GM11168 (cell line): ENCODE data around the gene KCNK15.
"Not testable (repeated sequence)": the region's sequence is repeated elsewhere in the genome, so short reads cannot be mapped to it uniquely, and the experiment has no call there.

Source experiments
- in situ Hi-C: fragments of 300-500 bp; cut with MboI; formaldehyde crosslinking; loops from one replicate; pipeline ENCODE4 v1.12.0; 2022; ENCODE audit warnings: low sequenced_read_pairs; ENCODE audit not compliant: unreplicated experiment

Gene KCNK15

DNA sequence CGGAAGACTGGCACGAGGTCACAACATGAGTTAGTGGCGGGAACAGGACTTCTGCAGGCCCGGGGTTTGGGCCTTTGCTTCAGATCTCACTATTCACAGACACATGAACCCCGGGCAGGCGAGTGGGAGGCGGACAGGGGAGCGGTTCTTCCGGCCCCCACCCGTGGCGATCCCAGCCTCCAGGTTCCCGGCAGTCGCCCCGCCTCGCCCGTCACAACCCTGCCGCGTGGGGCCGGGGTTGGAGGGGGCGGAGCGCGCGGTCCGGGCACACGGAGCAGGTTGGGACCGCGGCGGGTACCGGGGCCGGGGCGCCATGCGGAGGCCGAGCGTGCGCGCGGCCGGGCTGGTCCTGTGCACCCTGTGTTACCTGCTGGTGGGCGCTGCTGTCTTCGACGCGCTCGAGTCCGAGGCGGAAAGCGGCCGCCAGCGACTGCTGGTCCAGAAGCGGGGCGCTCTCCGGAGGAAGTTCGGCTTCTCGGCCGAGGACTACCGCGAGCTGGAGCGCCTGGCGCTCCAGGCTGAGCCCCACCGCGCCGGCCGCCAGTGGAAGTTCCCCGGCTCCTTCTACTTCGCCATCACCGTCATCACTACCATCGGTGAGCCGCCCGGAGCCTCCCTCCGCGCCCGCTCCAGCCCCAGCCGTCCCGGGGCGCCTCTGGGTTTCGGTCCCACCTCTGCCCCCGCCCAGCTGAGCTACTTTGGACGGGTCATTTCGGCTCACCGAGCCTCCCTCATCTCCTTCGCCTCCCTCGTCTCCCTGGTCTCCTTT, at the start of gene KCNK15:
TSS of gene KCNK15 (plus strand) at position 268 of the 769 bp plus-strand sequence. CDS start at position 314, 46 bp downstream.
- in situ Hi-C loops, result loop anchor here (10.0 kb wide), 1 partner anchor 119 kb away; no protein-coding TSS in a partner anchor

DNA sequence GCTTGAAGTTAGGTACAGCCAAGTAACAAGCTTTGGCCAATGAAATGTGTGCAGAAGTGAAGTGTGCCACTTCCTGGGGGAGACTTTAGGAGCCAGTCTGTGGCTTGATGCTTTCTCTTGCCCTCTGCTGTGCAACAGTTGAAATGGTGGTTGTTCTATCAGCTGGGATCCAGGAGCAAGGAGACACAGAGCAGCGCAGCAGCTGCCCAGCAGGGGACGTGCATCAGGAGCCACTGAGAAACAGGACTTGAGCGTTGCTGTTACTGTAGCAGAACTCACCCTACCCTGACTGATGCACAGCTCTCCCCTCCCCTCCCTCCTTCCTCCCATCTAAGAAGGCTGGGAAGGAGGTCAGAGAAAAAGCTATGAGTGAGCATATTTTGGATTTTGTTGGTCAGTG, 49.4 kb upstream of the KCNK15 start:
- in situ Hi-C loops, result no loop called here

DNA sequence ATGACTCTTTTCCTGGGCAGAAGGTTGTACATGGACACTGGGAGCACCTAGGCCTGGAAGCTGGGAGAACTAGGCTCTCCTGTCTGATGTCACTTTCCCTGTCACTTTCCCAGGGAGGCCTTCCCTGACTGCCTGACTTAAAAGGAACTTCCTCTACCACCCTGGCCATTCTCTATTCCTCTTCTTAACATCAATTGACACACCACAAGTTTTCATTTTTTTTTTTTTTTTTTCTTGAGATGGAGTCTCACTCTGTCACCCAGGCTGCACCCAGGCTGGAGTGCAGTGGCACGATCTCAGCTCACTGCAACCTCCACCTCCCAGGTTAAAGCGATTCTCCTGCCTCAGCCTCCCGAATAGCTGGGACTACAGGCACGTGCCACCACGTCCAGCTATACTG, 48.6 kb upstream of the KCNK15 start:
- in situ Hi-C loops, result not testable (repeated sequence)

DNA sequence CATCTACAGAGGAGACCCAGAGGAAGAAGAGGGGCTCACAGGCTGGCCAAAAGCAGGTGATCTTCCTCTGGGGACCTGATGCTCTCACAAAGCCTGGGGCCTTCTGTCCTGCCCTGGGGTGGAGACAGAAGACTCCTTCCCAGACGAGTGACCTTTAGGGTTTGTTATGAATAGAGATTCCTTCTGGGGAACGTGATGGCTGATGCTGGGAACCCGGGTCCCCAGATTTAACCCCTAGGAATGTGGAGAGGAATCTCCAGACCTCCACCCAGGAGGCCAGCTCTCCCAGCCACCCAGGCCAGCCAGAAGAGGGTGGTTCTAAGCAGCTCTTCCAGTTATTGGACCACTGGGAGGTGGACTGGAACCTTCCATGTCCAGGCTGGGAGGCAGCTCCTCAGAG, 47.3 kb upstream of the KCNK15 start:
- in situ Hi-C loops, result no loop called here

DNA sequence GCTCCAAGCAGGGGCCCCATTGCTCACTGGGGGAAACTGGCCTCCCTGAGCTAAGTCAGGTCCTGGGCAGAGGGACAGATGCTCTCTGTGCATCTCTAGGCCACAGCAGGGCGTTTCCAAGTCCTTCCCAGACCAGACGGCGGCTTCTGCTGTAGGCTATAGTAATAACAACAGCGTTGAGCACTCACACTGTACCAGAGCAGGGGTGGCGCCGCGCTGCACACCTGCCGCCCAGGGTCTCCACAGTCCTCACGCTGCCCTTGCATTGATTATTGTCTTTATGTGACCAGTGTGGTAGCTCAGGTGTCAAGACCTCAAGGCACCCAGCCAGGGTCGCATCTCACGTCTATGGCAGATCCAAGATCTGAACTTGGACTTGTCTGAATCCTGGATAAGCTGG, 45.4 kb upstream of the KCNK15 start:
- in situ Hi-C loops, result no loop called here

DNA sequence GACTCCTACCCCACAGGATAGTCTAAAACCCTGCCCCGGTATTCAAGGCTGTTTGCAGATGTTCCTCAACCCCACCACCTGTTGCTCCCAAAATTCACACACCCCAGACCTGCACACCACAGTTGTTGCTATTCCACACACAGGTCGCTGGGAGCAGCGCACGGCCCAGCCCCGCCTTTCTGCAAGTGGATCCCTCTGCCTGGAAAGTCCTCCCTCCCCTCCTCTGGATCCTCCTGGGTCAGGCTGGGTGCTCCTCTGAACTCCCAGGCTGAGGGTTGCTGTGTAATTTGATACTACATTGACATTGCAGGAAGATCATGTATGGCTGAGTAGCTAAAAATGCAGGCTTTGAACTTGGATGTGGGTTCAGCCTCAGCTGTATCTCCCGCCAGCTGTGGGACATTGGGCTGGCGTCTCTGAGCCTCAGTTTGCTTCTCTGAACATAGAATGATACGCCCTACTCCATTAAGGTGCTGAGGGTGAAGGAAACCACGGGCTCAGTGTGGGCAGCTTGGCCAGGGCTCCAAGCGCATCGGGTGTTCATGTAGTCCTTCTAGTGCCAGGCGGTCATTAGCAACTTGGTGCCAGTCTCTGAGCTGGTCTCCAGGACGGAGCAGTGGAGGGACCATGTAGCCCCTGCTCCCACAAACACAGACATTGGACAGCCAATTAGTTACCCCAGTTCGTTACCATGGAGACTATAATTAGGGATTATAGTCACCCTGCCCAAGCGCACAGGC, 44.4 kb upstream of the KCNK15 start:
- in situ Hi-C loops, result no loop called here

DNA sequence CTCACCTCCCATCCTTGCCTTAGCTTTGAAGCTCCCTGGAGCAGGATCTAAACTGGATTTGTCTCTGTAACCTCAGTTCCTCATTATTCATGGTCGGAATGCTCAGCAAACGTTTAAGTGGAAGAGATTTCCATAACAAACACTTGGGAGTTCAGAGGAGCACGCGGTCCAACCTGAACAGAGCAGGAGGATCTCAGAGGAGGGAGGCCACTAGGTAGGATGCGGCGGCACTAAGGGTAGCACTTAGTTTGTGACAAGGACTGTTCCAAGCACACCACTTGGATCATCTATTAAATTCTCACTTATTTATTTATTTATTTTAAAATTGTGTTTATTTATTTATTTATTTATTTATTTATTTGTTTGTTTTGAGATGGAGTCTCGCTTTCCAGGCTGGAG, 43.8 kb upstream of the KCNK15 start:
- in situ Hi-C loops, result no loop called here

DNA sequence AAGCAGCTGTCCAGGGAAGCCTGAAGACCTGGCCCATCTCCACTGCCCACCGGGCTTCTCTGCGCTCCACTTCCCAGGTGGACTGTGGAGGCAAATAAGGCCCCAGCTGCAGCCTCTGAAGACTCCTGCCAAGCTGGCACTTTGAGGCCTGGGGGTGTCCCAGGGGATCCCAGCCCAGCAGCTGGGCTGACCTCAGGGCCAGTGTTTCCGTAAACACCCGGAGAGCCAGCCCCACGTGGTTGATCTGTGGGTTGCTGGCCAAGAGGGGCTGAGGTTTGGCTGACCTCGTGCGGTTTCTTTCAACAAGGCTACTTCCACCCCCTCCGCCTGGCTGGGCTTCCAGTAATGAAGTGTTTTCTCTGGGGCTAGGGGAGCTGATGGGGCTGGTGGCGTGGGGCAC, 42.9 kb upstream of the KCNK15 start:
- in situ Hi-C loops, result no loop called here

DNA sequence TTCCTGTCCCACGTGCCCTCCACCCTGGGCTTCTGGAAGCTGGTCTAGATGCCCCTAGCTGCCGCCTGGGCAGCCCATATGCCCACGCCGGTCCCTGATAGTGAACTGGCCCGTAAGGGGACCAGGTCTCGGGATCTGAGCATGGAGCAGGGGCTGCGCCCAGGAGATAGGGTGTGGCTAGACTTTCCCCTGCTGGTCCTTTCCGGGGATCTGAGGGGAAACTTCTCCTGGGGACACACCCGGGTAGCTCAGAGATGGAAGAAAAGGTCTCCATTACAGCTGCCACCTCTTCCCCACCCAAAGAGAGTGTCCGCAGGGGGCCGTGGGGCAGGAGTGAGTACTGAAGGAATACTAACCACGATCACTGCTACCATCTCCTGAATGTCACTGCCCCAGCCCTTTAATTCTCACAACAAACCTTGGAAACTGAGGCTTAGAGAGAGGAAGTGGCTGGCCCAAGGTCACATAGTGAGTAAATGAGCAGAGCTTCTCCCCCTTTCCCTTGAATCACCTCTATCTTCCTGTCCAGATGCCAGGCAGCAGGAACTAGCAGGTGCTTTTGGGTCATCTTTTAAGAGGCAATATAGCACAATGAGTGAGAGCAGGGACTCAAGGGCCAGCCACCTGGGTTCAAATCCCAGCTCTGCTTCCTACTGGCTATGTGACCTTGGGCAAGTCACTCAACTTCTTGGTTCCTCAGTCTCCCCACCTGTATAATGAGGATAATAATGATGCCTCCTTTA, 42.3 kb upstream of the KCNK15 start:
- in situ Hi-C loops, result no loop called here

DNA sequence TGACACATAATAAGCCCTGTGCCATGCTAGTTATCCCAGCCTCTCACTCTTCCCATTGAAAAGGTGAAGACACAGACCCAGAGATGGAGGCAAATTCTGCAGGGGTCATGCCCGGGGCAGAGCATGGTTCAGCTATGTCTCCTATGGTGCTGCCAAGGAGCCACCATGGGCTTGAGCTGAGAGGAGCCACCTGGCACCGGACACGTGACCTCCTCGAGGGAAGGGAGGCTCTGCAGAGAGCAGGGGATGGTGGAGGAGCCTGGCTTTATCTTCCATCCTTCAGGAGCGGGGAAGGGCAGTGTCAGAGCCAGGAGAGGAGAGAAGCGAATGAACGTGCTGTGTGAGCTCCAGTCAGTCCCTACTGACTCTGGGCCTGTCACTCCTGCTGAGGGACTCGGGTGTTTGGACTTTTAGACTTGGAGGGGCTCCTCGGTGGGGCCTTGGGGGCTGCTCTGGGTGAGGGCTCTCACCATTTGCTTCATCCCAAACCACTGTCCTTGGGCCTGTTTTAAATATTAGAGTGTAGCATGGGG, 41.6 kb upstream of the KCNK15 start:
- in situ Hi-C loops, result no loop called here

DNA sequence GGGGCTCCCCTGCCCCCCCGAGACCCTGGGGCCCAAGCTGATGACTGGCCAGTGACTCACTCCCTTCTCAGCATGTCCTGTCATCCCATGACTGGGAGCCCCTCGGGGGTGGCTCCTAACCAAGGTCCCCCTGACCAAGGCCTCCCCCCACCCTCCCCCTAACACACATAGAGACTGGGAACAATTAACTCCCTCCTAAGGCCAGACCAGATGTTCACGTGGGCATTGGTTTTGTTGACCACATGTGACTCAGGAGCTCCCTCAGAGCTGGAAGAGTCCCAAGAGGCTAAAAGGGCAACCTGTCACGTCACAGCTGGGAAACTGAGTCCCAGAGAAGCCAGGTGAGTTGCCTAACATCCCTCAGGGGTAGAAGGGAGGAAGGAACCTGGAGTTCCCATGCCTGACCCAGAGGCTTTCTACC, 41.1 kb upstream of the KCNK15 start:
- in situ Hi-C loops, result no loop called here

DNA sequence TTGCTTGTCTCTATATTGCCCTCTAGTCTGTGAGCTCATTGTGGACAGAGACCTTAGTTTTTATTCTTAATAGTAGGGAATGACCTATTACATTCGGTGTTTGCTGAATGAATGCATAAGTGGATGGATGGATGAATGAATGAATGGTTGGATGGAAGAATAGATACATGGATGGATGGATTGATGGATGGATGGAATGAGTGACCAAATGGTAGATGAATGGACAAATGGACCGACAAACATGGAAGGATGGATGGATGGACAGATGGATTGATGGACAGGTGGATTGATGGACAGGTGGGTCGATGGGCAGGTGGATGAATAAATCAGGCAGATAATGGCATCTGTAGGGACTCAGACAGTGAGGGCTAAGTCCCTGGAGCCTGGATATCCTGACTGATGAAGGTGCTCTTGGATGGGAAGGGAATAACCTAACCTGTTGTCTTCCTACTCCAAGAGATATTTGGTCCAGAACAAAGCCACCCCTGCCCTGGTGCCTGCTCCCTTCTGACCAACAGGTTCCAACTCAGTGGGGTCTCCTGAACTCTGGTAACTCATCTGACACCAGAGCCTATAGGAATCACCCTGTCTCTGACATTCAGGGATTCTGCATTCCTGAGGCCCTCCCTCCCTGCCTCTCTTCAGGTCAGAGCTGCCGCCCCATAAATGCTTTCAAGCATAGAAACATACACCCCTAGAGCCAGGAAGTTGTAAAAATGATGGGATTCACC, 40.1 kb upstream of the KCNK15 start:
- in situ Hi-C loops, result no loop called here

DNA sequence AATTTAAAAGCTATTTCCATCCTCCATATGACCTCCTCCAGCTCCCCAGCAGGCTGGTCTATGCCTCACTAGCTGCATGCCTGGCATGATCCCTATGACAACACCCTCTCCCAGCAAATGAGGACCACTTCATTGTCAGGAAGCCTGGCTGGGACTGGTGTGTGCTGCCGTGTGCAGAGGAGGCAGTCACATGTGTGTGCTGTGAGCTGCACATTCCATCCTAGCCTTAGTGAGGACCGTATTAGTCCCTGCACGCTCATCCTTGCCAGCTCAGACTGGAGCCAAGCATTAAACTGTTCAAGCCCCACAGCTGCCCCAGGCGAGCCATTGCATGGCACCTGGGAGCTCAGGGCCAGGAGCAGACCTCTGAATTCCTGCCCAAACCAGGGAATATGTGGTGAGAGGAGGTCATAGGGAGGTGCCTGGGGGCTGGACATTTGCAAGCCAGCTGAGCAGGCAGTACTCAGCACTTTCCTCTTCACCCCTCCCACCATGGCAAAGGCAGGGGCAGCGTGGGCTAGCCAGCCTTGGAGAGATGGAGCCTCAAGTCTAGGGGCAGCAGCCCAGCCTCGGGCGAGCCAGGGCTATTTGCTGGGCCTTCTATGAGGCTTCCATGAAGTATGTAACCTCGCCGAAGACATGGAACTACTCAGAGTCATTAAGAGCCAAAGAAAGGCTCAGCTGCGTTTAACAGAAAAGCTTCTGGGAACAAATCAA, 39.2 kb upstream of the KCNK15 start:
- in situ Hi-C loops, result no loop called here

DNA sequence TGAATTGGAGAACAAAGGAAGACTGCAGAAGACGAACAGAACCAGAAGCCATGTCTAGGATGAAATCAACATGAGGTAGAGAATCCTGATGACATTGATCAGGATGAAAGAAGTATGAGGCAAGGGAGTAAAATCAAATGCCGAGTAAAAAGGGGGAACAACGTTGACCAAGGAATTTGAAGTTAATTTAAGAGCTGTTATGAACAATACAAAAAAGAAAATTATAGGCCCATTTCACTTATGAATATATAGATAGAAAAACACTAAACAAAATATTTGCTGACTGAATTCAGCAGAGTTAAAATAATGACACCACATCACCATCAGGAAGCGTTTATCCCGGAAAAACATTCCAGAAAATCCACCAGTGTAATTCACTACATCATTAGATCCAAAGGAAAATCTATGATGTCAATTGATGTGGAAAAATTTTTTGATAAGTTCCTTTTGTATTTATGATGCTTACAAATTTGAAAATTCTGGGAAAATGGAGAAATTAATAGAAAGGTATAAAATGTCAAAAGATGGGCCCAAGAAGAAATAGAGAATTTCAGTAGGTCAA, 38.6 kb upstream of the KCNK15 start:
- in situ Hi-C loops, result no loop called here

DNA sequence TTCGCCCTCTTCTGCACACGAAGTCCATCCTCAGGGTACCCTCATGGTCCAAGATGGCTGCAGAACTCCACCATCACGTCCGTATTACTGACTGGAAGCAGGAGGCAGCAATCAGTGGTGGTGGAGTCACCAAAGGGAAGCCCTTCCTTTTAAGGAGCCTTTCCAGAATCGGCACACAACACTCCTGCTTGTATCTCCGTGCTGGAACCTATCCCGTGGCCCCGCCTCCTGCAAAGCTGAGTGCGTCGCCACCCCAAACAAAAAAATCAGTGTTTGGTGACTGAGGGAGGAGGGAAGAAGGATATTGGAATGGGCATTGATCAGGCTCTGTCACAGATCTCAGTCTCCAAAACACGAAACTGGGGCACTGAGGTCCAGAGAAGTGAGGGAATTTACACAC, 36.3 kb upstream of the KCNK15 start:
- in situ Hi-C loops, result no loop called here

DNA sequence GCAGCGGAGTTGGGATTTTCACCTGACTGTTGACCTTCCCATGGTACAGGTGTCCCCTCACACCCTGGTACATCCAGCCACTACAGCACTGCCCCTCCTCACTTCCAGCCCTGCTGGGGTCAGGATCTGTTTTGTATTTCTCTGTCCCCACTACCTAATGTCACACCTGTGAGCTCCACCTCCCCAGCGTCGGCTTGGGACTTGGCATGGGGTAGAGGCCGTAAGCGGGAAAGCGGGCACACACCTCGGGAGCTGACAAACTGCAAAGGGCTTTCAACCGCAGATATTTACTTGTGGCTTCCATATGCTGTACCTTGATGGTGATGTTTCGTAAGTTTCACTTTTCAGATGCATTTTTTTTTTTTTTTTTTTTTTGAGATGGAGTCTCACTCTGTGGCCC, 35.9 kb upstream of the KCNK15 start:
- in situ Hi-C loops, result no loop called here

DNA sequence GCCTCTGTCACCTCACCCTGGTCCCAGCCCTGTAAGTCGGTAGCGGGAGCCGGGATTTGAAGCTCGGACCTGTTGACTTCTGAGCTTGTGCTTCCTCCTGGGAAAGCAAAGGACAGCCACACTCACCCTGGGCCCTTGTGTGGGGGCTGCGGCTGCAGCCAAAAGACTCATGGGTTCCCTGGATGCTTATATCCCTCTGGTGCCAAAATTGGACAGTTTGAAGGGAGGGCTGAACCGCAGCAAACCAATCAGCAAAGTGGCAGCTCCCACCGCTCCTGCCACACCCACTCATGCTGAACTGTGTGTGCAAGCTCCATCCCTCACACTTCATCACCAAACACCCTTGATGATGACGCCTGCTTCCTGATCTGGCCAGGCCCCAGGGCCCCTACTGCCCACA, 34.4 kb upstream of the KCNK15 start:
- in situ Hi-C loops, result no loop called here

DNA sequence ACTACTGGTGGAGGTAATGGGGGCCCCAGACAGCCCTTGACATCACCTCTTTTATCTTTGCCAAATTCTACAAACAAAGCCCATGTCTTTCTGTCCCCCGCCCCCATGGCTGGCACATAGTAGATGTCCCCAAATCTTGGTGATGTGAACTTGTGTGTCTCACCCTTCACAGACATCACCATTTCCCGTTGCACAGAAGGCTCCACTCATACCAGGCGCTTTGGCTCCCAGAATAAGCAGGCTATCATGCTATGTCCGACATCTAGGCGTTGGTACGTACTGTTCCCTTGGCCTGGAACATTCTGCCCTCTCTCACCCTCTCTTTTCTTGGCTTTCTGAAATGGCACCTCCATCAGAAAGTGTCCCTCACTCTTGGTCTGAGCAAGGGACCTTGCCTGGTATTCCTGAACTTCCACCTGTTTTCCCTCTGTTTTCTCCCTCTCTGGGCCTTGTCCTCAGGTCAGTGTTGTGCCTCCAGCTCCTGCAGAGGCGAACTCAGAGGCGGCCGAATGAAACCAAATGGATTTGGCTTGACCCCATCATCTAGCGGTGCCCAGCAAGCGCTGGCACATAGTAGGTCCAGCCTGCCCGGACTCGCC, 31.5 kb upstream of the KCNK15 start:
- in situ Hi-C loops, result no loop called here
